PFSK-1 (cell line): ENCODE data around the gene TNNI3K.
A peak's percentile ranks its signal among the peaks of the same experiment; 100 is the strongest.

ENCODE experiments used
- FOXP2 ChIP-seq: optimal IDR thresholded peaks from 2 replicates; pipeline ENCODE3; 2011; ENCODE audit warnings: borderline replicate concordance, control low read depth, inconsistent platforms; ENCODE audit not compliant: insufficient read depth; ENCODE audit errors: extremely low read length, extremely low read depth
- POLR2AphosphoS5 ChIP-seq: IDR thresholded peaks from 2 replicates; pipeline ENCODE4 v1.6.1; 2012; ENCODE audit warnings: low read depth, mild to moderate bottlenecking, control low read depth, low read length, moderate library complexity
- SIN3A ChIP-seq: IDR thresholded peaks from 2 replicates; pipeline ENCODE4 v1.6.1; 2012; ENCODE audit warnings: mild to moderate bottlenecking, low read length, moderate library complexity, borderline replicate concordance; ENCODE audit not compliant: insufficient read depth
- TAF1 ChIP-seq: IDR thresholded peaks from 2 replicates; pipeline ENCODE4 v1.6.1; 2012; ENCODE audit warnings: low read length, control low read depth, borderline replicate concordance; ENCODE audit not compliant: insufficient read depth
- TF ChIP-seq, protein P1 (sequence below), 2 experiments: IDR thresholded peaks; 2 replicates each; pipeline versions ENCODE4 v1.6.1 to v1.8.0; 2011 to 2012; ENCODE audit warnings: low read depth in 2 of 2, low read length in 2 of 2, control low read depth in 1 of 2, inconsistent platforms in 1 of 2, mild to moderate bottlenecking in 1 of 2, moderate library complexity in 1 of 2; ENCODE audit not compliant: insufficient read depth in 1 of 2

Gene TNNI3K

DNA sequence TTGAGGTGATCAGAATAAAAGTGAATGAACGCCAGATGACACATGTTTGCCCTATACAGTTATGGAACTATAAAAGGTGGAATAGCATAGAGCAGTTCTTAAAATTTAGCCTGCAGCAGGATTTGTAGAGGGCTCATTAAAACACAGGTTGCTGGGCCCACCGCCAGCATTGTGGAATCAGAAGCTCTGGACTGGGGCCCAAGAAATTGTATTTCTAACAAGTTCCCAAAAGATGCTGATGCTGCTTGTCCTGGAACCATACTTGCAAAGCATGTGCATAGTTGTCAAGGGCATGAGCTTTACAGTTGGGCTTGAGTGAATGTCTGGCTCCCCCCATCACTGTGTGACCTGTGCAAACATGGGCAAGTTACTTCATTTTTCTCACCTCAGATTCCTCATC lies 314.7 kb downstream of the TNNI3K start:
- TF ChIP-seq TAF1 (no peak), SIN3A (no peak), POLR2AphosphoS5 (no peak), FOXP2 (no peak)
- TF ChIP-seq, protein P1, sequence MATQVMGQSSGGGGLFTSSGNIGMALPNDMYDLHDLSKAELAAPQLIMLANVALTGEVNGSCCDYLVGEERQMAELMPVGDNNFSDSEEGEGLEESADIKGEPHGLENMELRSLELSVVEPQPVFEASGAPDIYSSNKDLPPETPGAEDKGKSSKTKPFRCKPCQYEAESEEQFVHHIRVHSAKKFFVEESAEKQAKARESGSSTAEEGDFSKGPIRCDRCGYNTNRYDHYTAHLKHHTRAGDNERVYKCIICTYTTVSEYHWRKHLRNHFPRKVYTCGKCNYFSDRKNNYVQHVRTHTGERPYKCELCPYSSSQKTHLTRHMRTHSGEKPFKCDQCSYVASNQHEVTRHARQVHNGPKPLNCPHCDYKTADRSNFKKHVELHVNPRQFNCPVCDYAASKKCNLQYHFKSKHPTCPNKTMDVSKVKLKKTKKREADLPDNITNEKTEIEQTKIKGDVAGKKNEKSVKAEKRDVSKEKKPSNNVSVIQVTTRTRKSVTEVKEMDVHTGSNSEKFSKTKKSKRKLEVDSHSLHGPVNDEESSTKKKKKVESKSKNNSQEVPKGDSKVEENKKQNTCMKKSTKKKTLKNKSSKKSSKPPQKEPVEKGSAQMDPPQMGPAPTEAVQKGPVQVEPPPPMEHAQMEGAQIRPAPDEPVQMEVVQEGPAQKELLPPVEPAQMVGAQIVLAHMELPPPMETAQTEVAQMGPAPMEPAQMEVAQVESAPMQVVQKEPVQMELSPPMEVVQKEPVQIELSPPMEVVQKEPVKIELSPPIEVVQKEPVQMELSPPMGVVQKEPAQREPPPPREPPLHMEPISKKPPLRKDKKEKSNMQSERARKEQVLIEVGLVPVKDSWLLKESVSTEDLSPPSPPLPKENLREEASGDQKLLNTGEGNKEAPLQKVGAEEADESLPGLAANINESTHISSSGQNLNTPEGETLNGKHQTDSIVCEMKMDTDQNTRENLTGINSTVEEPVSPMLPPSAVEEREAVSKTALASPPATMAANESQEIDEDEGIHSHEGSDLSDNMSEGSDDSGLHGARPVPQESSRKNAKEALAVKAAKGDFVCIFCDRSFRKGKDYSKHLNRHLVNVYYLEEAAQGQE (IDR thresholded peaks at IDR 0.05; ENCODE audit: insufficient read depth in 1 of 2, low read depth in 2 of 2, low read length in 2 of 2) = no peak

DNA sequence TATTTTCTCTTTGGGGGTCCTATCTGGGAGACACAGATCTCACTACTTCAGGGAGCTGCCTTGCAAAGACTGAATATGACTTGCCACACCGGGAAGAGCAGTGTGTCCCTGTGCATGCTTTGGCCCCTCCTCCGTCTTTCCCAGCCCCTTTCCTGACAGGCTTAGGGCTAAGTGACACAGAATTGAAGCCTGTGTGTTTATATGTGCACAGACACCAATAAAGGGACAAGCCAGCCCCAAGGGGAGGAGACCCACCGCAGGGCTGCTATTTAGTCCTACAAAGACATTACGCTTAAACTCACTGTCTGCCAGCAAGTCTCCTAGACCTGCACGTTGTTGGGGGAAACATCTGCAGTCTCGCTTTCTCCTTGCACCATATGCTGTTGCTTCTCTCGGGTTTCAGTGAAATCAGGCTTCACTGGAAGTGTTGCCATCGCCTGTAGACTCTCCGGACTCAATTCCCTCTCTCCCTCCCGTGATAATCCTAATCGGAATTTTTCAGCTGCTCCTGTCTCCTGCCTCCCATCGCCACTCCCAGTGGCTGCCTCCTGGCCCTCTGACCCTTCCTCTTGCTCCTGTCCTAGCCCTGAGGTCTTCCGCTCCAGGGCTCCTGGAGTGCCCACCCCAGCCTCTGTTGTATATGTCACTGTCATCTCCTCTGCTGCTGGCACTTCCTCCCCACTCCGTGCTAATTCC lies 335.8 kb downstream of the TNNI3K start:
- TF ChIP-seq SIN3A (no peak), TAF1 (no peak), FOXP2 (no peak), POLR2AphosphoS5 (no peak)
- TF ChIP-seq, protein P1 (IDR thresholded peaks at IDR 0.05; ENCODE audit: insufficient read depth in 1 of 2, low read depth in 2 of 2, low read length in 2 of 2) = no peak

DNA sequence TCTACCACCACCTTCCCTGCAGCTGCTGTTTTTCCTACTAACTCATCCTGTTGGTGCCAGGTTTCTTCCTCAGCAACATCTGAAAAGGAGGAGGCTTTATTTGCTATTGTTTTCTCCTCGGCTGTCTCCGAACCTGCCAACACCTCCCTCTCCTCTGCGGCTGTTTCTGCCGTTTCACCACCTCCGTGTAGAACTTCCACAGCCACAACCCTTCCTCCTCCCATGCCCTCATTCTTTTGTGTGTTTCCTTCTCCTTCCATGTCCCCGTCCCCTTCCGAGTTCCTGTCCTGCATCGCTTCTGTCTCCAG lies 336.3 kb downstream of the TNNI3K start:
- no peak for TF ChIP-seq FOXP2
- TF ChIP-seq POLR2AphosphoS5 = no peak
- TF ChIP-seq, protein P1 (IDR thresholded peaks at IDR 0.05; ENCODE audit: insufficient read depth in 1 of 2, low read depth in 2 of 2, low read length in 2 of 2) = no peak

DNA sequence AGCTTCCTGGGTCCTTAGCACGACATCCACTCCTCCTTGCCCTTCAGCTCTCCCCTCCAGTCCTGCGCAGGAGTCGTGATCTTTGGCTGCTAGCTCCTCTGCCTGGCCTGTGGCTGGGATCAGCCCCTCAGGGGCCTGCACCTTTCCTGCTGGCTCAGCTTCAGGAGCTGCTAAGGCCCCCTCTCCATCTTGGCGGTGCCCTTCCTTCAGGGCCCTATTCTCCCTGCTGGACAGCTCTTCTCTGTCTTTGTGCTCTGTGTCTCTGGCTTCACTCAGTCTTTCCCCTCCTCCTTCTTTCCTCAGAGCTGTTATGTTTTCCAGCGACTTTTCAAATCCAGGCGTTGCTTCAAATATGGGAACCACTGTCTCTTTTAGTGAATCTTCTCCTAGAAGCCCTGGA lies 336.7 kb downstream of the TNNI3K start:
- TF ChIP-seq, protein P1 (IDR thresholded peaks at IDR 0.05; ENCODE audit: insufficient read depth in 1 of 2, low read depth in 2 of 2, low read length in 2 of 2) = peak in 1 of 2 experiments; percentile 81; a peak in 1 of 4 replicates
- TF ChIP-seq SIN3A = no peak
- no peak for TF ChIP-seq POLR2AphosphoS5
- no peak for TF ChIP-seq TAF1
- no peak for TF ChIP-seq FOXP2

DNA sequence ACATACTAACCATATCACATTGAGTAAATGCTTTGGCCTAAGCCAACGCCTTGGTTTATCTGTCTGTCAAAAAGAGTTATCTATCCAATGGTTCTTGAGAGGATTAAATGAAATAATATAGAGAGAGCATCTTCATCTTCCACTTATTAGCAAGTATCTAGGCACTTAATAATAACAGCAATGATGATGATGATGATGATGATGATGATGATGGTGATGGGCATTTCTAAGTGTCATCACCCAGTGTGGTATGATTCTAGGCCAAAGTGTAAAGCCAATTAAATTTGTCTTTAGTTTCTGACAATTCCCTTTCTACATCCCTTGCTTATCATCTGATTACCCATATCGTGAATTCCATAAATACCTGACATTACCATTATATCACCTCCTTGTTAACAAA lies 342.9 kb downstream of the TNNI3K start:
- TF ChIP-seq TAF1 = no peak
- TF ChIP-seq SIN3A = no peak
- TF ChIP-seq FOXP2 = no peak
- no peak for TF ChIP-seq POLR2AphosphoS5
- TF ChIP-seq, protein P1 (IDR thresholded peaks at IDR 0.05; ENCODE audit: insufficient read depth in 1 of 2, low read depth in 2 of 2, low read length in 2 of 2) = no peak
